SK-N-SH (cell line): Measurements from ENCODE around the gene VPS9D1. TPM values are rescaled to one million over a fixed set of nuclear protein-coding genes. Genes with fewer than 3 reads are reported as not detected.

Experiments used
- CTCF ChIA-PET: fragments of 300-600, 350-600 bp; formaldehyde crosslinking; extraction: SDS; loops from one replicate; lab custom pipeline; 2021; lab: Yijun Ruan, JAX
- POLR2A ChIA-PET: fragments of 350-600 bp; sonication (Branson Sonifier 250); formaldehyde crosslinking; extraction: SDS; loops from one replicate; lab custom pipeline; 2020; ENCODE audit warnings: antibody characterized with exemption, inconsistent platforms; lab: Yijun Ruan, JAX
- DNase-seq: peaks from one replicate; pipeline ENCODE4 v3.0.0; 2012
- H2AFZ ChIP-seq: fragments of 200-600 bp; sonication (generic); 2 replicates; pipeline ENCODE4 v1.8.1; 2016; ENCODE audit warnings: antibody characterized with exemption, mild to moderate bottlenecking, low read depth
- H3F3A ChIP-seq: fragments of 200-600 bp; sonication (generic); replicated peaks from 2 replicates; pipeline ENCODE3; 2016; ENCODE audit warnings: antibody characterized with exemption, mild to moderate bottlenecking; ENCODE audit not compliant: insufficient read depth
- H3K27ac ChIP-seq, 2 experiments: fragments of 200-500 bp in 1 of 2; fragments of 200-600 bp in 1 of 2; sonication (Bioruptor generic) in 1 of 2; sonication (generic), shearing (Covaris generic) in 1 of 2; 2 replicates each; pipeline versions ENCODE4 v1.5.1 to v1.6.1; 2014 to 2016; ENCODE audit warnings: low read depth in 2 of 2, inconsistent platforms in 1 of 2, low read length in 1 of 2, mild to moderate bottlenecking in 1 of 2, mixed read lengths in 1 of 2
- H3K27me3 ChIP-seq: fragments of 200-600 bp; sonication (generic), shearing (Covaris generic); 2 replicates; pipeline ENCODE4 v1.6.1; 2016; ENCODE audit warnings: mixed run types; ENCODE audit not compliant: insufficient read depth
- H3K36me3 ChIP-seq, 2 experiments: fragments of 200-500 bp in 1 of 2; fragments of 200-600 bp in 1 of 2; sonication (Bioruptor generic) in 1 of 2; sonication (generic) in 1 of 2; replicated peaks in 1 of 2; 2 replicates each; pipeline versions ENCODE3 to v1.5.1; 2014 to 2016; ENCODE audit warnings: low read length in 1 of 2, mild to moderate bottlenecking in 1 of 2; ENCODE audit not compliant: insufficient read depth in 2 of 2, control insufficient read depth in 1 of 2
- H3K4me1 ChIP-seq, 2 experiments: fragments of 200-500 bp in 1 of 2; fragments of 200-600 bp in 1 of 2; sonication (Bioruptor generic) in 1 of 2; sonication (generic), shearing (Covaris generic) in 1 of 2; 2 replicates each; pipeline versions ENCODE4 v1.5.1 to v1.6.1; 2014 to 2016; ENCODE audit warnings: low read depth in 1 of 2, low read length in 1 of 2, mixed run types in 1 of 2; ENCODE audit not compliant: insufficient read depth in 2 of 2, control insufficient read depth in 1 of 2
- H3K4me2 ChIP-seq: fragments of 200-600 bp; sonication (generic), shearing (Covaris generic); 2 replicates; pipeline ENCODE4 v1.6.1; 2017; ENCODE audit warnings: mixed run types
- H3K4me3 ChIP-seq, 2 experiments: fragments of 200-500 bp in 1 of 2; fragments of 200-600 bp in 1 of 2; sonication (Bioruptor generic) in 1 of 2; sonication (generic), shearing (Covaris generic) in 1 of 2; 2 replicates each; pipeline versions ENCODE4 v1.5.1 to v1.8.1; 2014 to 2016; ENCODE audit warnings: low read depth in 2 of 2, inconsistent platforms in 1 of 2, low read length in 1 of 2, mild to moderate bottlenecking in 1 of 2, mixed read lengths in 1 of 2, moderate library complexity in 1 of 2
- H3K79me2 ChIP-seq: fragments of 200-600 bp; sonication (generic); 2 replicates; pipeline ENCODE4 v1.8.1; 2017; ENCODE audit warnings: mild to moderate bottlenecking; ENCODE audit not compliant: insufficient read depth
- H3K9ac ChIP-seq: fragments of 200-600 bp; sonication (generic); 2 replicates; pipeline ENCODE4 v1.6.1; 2017; ENCODE audit warnings: mixed run types
- H3K9me2 ChIP-seq: fragments of 200-600 bp; sonication (generic); 2 replicates; pipeline ENCODE4 v1.6.1; 2017; ENCODE audit warnings: mixed run types
- H3K9me3 ChIP-seq: fragments of 200-600 bp; sonication (generic); 2 replicates; pipeline ENCODE4 v1.6.1; 2017; ENCODE audit warnings: mixed run types, mild to moderate bottlenecking, moderate library complexity
- H4K20me1 ChIP-seq: fragments of 200-600 bp; sonication (generic); 2 replicates; pipeline ENCODE4 v1.6.1; 2017; ENCODE audit warnings: mild to moderate bottlenecking, mixed run types; ENCODE audit not compliant: insufficient read depth
- EP300 ChIP-seq, 2 experiments: IDR thresholded peaks; 2 replicates each; pipeline versions ENCODE4 v1.4.0 to v1.6.1; 2012; ENCODE audit warnings: borderline replicate concordance in 1 of 2, low read depth in 1 of 2, low read length in 1 of 2
- EZH2phosphoT487 ChIP-seq: fragments of 200-600 bp; sonication (generic); IDR thresholded peaks from 2 replicates; pipeline ENCODE4 v1.6.1; 2017; ENCODE audit warnings: low read depth, mixed run types, mild to moderate bottlenecking, antibody characterized with exemption, moderate library complexity, borderline replicate concordance
- FOSL2 ChIP-seq: IDR thresholded peaks from 2 replicates; pipeline ENCODE4 v1.4.0; 2012; ENCODE audit warnings: low read depth, mild to moderate bottlenecking, moderate library complexity, borderline replicate concordance
- FOXJ3 ChIP-seq: sonication (generic); formaldehyde crosslinking; IDR thresholded peaks from 2 replicates; pipeline ENCODE4 v1.5.1; 2020; ENCODE audit warnings: mild to moderate bottlenecking, missing genetic modification reagents
- FOXM1 ChIP-seq: IDR thresholded peaks from 2 replicates; pipeline ENCODE4 v1.4.0; 2012; ENCODE audit warnings: low read depth, mild to moderate bottlenecking
- GATA2 ChIP-seq: sonication (generic); formaldehyde crosslinking; IDR thresholded peaks from 2 replicates; pipeline ENCODE4 v1.5.0; 2020; ENCODE audit warnings: mild to moderate bottlenecking, missing genetic modification reagents
- MXI1 ChIP-seq: IDR thresholded peaks from 2 replicates; pipeline ENCODE4 v1.6.1; 2012; ENCODE audit warnings: mild to moderate bottlenecking, low read depth, low read length, improper control_type of control experiment
- NFIC ChIP-seq: IDR thresholded peaks from 2 replicates; pipeline ENCODE4 v1.4.0; 2012; ENCODE audit warnings: borderline replicate concordance
- NRF1 ChIP-seq: IDR thresholded peaks from 2 replicates; pipeline ENCODE4 v1.6.1; 2012; ENCODE audit warnings: low read depth, mild to moderate bottlenecking, low read length
- POLR2AphosphoS5 ChIP-seq: IDR thresholded peaks from 2 replicates; pipeline ENCODE4 v1.6.1; 2012; ENCODE audit warnings: low read depth, low read length
- RAD21 ChIP-seq: IDR thresholded peaks from 2 replicates; pipeline ENCODE4 v1.6.1; 2012; ENCODE audit warnings: mild to moderate bottlenecking, low read length
- RCOR1 ChIP-seq: fragments of 150-350 bp; IDR thresholded peaks from 2 replicates; pipeline ENCODE4 v1.6.1; 2017; ENCODE audit warnings: antibody characterized with exemption, low read length
- RFX5 ChIP-seq: IDR thresholded peaks from 2 replicates; pipeline ENCODE4 v1.6.1; 2012; ENCODE audit warnings: mild to moderate bottlenecking, improper control_type of control experiment, low read length
- RXRA ChIP-seq: IDR thresholded peaks from 2 replicates; pipeline ENCODE4 v1.4.0; 2012; ENCODE audit warnings: low read depth, mild to moderate bottlenecking, borderline replicate concordance
- SIN3A ChIP-seq: IDR thresholded peaks from 2 replicates; pipeline ENCODE4 v1.6.1; 2012; ENCODE audit warnings: low read depth, mild to moderate bottlenecking, low read length, moderate library complexity, borderline replicate concordance
- TAF1 ChIP-seq: IDR thresholded peaks from 2 replicates; pipeline ENCODE4 v1.6.1; 2012; ENCODE audit warnings: low read depth, mild to moderate bottlenecking, low read length, moderate library complexity, borderline replicate concordance
- TEAD4 ChIP-seq: IDR thresholded peaks from 2 replicates; pipeline ENCODE4 v1.4.0; 2012; ENCODE audit warnings: mild to moderate bottlenecking, borderline replicate concordance; ENCODE audit not compliant: insufficient read depth
- YY1 ChIP-seq: IDR thresholded peaks from 2 replicates; pipeline ENCODE4 v1.4.0; 2012; ENCODE audit warnings: low read depth, mild to moderate bottlenecking
- WGBS: methylation state at CpG from one replicate; pipeline ENCODE4 v1.1.6; 2017; ENCODE audit warnings: low lambda C conversion rate; 5-methylcytosine and 5-hydroxymethylcytosine counted together
- polyA plus RNA-seq, 3 experiments: library from polyadenylated mRNA; depleted of rRNA; stranded (reverse); fragments of >200 nt; gene quantifications; 2 replicates each; pipeline ENCODE4 v1.2.3, GENCODE V29; 2012
- TF ChIP-seq, protein P1 (sequence below): IDR thresholded peaks from 2 replicates; pipeline ENCODE4 v1.4.0; 2012; ENCODE audit warnings: low read depth, borderline replicate concordance
- TF ChIP-seq, protein P2 (sequence below): IDR thresholded peaks from 2 replicates; pipeline ENCODE4; 2012
- TF ChIP-seq, protein P3 (sequence below): fragments of 200-600 bp; sonication (generic); IDR thresholded peaks from 2 replicates; pipeline ENCODE4 v1.6.1; 2017; ENCODE audit warnings: antibody characterized with exemption, mild to moderate bottlenecking, moderate library complexity
- TF ChIP-seq, protein P4 (sequence below): fragments of 150-350 bp; IDR thresholded peaks from 2 replicates; pipeline ENCODE4 v1.6.1; 2016; ENCODE audit warnings: mild to moderate bottlenecking, low read depth, low read length
- TF ChIP-seq, protein P5 (sequence below): fragments of 150-350 bp; IDR thresholded peaks from 2 replicates; pipeline ENCODE4 v1.6.1; 2017; ENCODE audit warnings: antibody characterized with exemption, low read length, low read depth, borderline replicate concordance
- TF ChIP-seq, protein P6 (sequence below): IDR thresholded peaks from 2 replicates; pipeline ENCODE4 v1.4.0; 2012; ENCODE audit warnings: low read depth, borderline replicate concordance

Gene VPS9D1
- polyA plus RNA-seq, 1 of the 3 experiments (the other 2 are of a cell fraction), result 10.1 TPM

DNA sequence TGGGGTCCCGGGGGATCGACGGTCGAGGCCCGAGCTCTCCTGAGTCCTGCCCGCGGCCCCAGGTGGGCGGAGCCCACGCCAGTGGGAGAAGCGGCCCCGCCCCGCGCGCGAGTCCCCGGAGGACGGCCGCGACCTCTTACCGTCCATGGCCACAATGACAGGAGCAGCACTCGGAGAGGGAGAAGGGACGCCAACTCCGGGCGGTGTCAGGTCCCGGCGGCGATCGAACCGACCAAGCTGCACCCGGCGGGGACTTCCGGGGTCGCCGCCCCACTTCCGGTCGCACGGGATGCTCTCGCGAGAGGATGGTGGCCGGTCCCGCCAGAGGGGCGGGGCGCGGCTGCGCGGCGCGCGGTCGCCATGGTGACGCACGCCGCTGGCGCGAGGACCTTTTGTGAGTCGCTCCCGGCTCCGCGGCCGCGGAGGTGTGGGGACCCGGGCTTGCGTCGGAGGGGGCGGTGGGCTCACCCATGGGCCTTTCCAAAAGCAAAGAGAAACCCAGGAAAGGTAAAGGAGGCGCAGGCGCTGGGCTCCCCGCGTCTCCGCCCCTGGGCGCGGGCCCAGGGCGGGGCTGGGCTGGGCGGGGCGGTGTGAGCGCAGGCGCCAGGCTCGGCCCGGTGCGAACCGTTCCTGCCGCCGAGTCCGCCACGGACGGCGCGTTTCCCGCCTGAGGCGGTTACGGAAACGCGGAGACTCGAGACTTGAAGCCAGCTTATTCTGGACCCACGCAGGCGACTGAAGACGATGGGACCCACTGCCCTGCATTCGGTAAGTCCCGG is 63.1 kb downstream of the VPS9D1 start, which contains the start of the genes CHMP1A and SPATA33:
Gene CHMP1A, minus strand, starts transcription at position 267 of the 779 bp plus-strand sequence. Its CDS starts 120 bp downstream, at position 147.
Gene SPATA33, plus strand, starts transcription at position 395 of the 779 bp plus-strand sequence. Its CDS starts 76 bp downstream, at position 471.
- H3K4me1 ChIP-seq, result peaks cover 0 to 14% of the 10 kb centered on the region in 2 experiments; a peak in 1 of 4 replicates
- POLR2A ChIA-PET, result interaction anchor here (0.8 to 1.2 kb wide), 5 partner anchors 10 to 39 kb away, joined by 3 to 4 read pairs (median 3); partner anchors contain the start of gene CDK10
- no peaks in the 10 kb centered on the region for H3K27me3 ChIP-seq
- peaks cover 12% of the 10 kb centered on the region; the same call in 1 of the 2 replicates for H4K20me1 ChIP-seq
- peak within 1 kb of the TSS; percentile 83 for H3K9ac ChIP-seq
- peaks cover 79% of the 10 kb centered on the region for H3K79me2 ChIP-seq
- no peaks in the 10 kb centered on the region for H3F3A ChIP-seq
- DNase-seq, result peak; percentile 99
- H2AFZ ChIP-seq, result peak within 1 kb of the TSS; percentile 80; the same call in 1 of the 2 replicates
- peak within 1 kb of the TSS; percentile 87 for H3K4me2 ChIP-seq
- CTCF ChIA-PET, result interaction anchor here (0.6 to 2.9 kb wide), 6 partner anchors 10 to 44 kb away, joined by 3 to 8 read pairs (median 4); partner anchors contain the start of gene SPATA2L
- 3% methylated on average over 33 of the region's 99 CpGs for WGBS
- H3K9me3 ChIP-seq, result no peaks in the 10 kb centered on the region
- H3K36me3 ChIP-seq, result peaks cover 17 to 18% of the 10 kb centered on the region in 2 experiments
- no peaks in the 10 kb centered on the region for H3K9me2 ChIP-seq
- peak within 1 kb of the TSS; percentile 83 to 89 for H3K4me3 ChIP-seq
- H3K27ac ChIP-seq, result peak within 1 kb of the TSS; percentile 60 to 75
- TF ChIP-seq FOXJ3 (CRISPR knock-in tag) (no peak), NFIC (no peak), RCOR1 (no peak), EZH2phosphoT487 (no peak), MXI1 (peak; percentile 77), YY1 (no peak), RXRA (no peak), RFX5 (no peak), FOXM1 (no peak), POLR2AphosphoS5 (peak; percentile 44), GATA2 (no peak), SIN3A (peak; percentile 95), NRF1 (peak; percentile 56), EP300 (IDR thresholded peaks at IDR 0.05; ENCODE audit: borderline replicate concordance in 1 of 2, low read depth in 1 of 2, low read length in 1 of 2) (no peak), RAD21 (no peak), TAF1 (peak; percentile 60), FOSL2 (0 out of 2 replicates have a peak, but pooled peaks have one; percentile 6), TEAD4 (no peak)
- TF ChIP-seq, protein P1, sequence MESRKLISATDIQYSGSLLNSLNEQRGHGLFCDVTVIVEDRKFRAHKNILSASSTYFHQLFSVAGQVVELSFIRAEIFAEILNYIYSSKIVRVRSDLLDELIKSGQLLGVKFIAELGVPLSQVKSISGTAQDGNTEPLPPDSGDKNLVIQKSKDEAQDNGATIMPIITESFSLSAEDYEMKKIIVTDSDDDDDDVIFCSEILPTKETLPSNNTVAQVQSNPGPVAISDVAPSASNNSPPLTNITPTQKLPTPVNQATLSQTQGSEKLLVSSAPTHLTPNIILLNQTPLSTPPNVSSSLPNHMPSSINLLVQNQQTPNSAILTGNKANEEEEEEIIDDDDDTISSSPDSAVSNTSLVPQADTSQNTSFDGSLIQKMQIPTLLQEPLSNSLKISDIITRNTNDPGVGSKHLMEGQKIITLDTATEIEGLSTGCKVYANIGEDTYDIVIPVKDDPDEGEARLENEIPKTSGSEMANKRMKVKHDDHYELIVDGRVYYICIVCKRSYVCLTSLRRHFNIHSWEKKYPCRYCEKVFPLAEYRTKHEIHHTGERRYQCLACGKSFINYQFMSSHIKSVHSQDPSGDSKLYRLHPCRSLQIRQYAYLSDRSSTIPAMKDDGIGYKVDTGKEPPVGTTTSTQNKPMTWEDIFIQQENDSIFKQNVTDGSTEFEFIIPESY, result peak; percentile 98
- TF ChIP-seq, protein P2, sequence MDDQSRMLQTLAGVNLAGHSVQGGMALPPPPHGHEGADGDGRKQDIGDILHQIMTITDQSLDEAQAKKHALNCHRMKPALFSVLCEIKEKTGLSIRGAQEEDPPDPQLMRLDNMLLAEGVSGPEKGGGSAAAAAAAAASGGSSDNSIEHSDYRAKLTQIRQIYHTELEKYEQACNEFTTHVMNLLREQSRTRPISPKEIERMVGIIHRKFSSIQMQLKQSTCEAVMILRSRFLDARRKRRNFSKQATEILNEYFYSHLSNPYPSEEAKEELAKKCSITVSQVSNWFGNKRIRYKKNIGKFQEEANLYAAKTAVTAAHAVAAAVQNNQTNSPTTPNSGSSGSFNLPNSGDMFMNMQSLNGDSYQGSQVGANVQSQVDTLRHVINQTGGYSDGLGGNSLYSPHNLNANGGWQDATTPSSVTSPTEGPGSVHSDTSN, result no peak
- TF ChIP-seq, protein P3, sequence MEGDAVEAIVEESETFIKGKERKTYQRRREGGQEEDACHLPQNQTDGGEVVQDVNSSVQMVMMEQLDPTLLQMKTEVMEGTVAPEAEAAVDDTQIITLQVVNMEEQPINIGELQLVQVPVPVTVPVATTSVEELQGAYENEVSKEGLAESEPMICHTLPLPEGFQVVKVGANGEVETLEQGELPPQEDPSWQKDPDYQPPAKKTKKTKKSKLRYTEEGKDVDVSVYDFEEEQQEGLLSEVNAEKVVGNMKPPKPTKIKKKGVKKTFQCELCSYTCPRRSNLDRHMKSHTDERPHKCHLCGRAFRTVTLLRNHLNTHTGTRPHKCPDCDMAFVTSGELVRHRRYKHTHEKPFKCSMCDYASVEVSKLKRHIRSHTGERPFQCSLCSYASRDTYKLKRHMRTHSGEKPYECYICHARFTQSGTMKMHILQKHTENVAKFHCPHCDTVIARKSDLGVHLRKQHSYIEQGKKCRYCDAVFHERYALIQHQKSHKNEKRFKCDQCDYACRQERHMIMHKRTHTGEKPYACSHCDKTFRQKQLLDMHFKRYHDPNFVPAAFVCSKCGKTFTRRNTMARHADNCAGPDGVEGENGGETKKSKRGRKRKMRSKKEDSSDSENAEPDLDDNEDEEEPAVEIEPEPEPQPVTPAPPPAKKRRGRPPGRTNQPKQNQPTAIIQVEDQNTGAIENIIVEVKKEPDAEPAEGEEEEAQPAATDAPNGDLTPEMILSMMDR, result no peak
- TF ChIP-seq, protein P4, sequence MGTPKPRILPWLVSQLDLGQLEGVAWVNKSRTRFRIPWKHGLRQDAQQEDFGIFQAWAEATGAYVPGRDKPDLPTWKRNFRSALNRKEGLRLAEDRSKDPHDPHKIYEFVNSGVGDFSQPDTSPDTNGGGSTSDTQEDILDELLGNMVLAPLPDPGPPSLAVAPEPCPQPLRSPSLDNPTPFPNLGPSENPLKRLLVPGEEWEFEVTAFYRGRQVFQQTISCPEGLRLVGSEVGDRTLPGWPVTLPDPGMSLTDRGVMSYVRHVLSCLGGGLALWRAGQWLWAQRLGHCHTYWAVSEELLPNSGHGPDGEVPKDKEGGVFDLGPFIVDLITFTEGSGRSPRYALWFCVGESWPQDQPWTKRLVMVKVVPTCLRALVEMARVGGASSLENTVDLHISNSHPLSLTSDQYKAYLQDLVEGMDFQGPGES, result no peak
- TF ChIP-seq, protein P5, sequence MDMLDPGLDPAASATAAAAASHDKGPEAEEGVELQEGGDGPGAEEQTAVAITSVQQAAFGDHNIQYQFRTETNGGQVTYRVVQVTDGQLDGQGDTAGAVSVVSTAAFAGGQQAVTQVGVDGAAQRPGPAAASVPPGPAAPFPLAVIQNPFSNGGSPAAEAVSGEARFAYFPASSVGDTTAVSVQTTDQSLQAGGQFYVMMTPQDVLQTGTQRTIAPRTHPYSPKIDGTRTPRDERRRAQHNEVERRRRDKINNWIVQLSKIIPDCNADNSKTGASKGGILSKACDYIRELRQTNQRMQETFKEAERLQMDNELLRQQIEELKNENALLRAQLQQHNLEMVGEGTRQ, result no peak
- TF ChIP-seq, protein P6, sequence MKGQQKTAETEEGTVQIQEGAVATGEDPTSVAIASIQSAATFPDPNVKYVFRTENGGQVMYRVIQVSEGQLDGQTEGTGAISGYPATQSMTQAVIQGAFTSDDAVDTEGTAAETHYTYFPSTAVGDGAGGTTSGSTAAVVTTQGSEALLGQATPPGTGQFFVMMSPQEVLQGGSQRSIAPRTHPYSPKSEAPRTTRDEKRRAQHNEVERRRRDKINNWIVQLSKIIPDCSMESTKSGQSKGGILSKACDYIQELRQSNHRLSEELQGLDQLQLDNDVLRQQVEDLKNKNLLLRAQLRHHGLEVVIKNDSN, result no peak
